ENCODE results near the gene MAPK8IP3.

The MAPK8IP3 gene

GRCh38 chr16:1781758-1782407, 75.9 kb downstream of the MAPK8IP3 start:
- peaks cover 3% of the 10 kb centered on the region for H3K27me3 Mint-ChIP-seq
- peak; percentile 39 for DNase-seq
- peak overlapping the region; percentile 73 for H3K27ac Mint-ChIP-seq
- H3K36me3 Mint-ChIP-seq (ENCODE audit: low read depth): no peaks in the 10 kb centered on the region
- no peak for ATAC-seq
- H3K9me3 Mint-ChIP-seq: no peaks in the 10 kb centered on the region
- peak overlapping the region; percentile 94 for H3K4me3 Mint-ChIP-seq
- H3K4me1 Mint-ChIP-seq: peaks cover 28% of the 10 kb centered on the region

- ATAC-seq (peak; percentile 94), DNase-seq (peak; percentile 98)
- Mint-ChIP-seq H3K4me1 (peaks cover 28% of the 10 kb centered on the region), H3K9me3 (no peaks in the 10 kb centered on the region), H3K36me3 (ENCODE audit: low read depth) (no peaks in the 10 kb centered on the region), H3K4me3 (peak within 1 kb of the TSS; percentile 94), H3K27ac (peak within 1 kb of the TSS; percentile 87), H3K27me3 (peaks cover 3% of the 10 kb centered on the region)
These were observed 76.6 kb downstream of the MAPK8IP3 start, which contains the start of the genes NUBP2 and SPSB3 for GRCh38 chr16:1782408-1783264. TSS of gene NUBP2 (plus strand) at chr16:1782960. CDS start at chr16:1783021, 61 bp downstream. TSS of gene SPSB3 (minus strand) at chr16:1782571. CDS start at chr16:1781483, 1,088 bp downstream.

GRCh38 chr16:1784977-1785845, 79.2 kb downstream of the MAPK8IP3 start:
- Mint-ChIP-seq H3K27me3 (peaks cover 3% of the 10 kb centered on the region), H3K9me3 (no peaks in the 10 kb centered on the region), H3K36me3 (ENCODE audit: low read depth) (peaks cover 3% of the 10 kb centered on the region), H3K4me3 (peak overlapping the region; percentile 36), H3K4me1 (peaks cover 28% of the 10 kb centered on the region), H3K27ac (no peak overlapping the region)
- DNase-seq: no peak
- no peak for ATAC-seq

- ATAC-seq (no peak), DNase-seq (no peak)
- Mint-ChIP-seq H3K4me3 (no peak overlapping the region), H3K4me1 (peaks cover 28% of the 10 kb centered on the region), H3K27ac (no peak overlapping the region), H3K36me3 (ENCODE audit: low read depth) (peaks cover 4% of the 10 kb centered on the region), H3K9me3 (no peaks in the 10 kb centered on the region), H3K27me3 (peaks cover 3% of the 10 kb centered on the region)
These were observed 79.8 kb downstream of the MAPK8IP3 start for GRCh38 chr16:1785846-1786170.

GRCh38 chr16:1786242-1787055, 80.5 kb downstream of the MAPK8IP3 start:
- Mint-ChIP-seq H3K4me3 (no peak overlapping the region), H3K4me1 (peaks cover 22% of the 10 kb centered on the region), H3K9me3 (no peaks in the 10 kb centered on the region), H3K27me3 (peaks cover 3% of the 10 kb centered on the region), H3K27ac (no peak overlapping the region), H3K36me3 (ENCODE audit: low read depth) (peaks cover 4% of the 10 kb centered on the region)
- DNase-seq (no peak), ATAC-seq (no peak)

GRCh38 chr16:1787056-1787321, 81.0 kb downstream of the MAPK8IP3 start:
- H3K4me3 Mint-ChIP-seq: no peak overlapping the region
- H3K27me3 Mint-ChIP-seq: peaks cover 3% of the 10 kb centered on the region
- H3K27ac Mint-ChIP-seq: no peak overlapping the region
- H3K36me3 Mint-ChIP-seq (ENCODE audit: low read depth): peaks cover 4% of the 10 kb centered on the region
- DNase-seq: no peak
- ATAC-seq: no peak
- no peaks in the 10 kb centered on the region for H3K9me3 Mint-ChIP-seq
- H3K4me1 Mint-ChIP-seq: peaks cover 18% of the 10 kb centered on the region

GRCh38 chr16:1787322-1788094, 81.5 kb downstream of the MAPK8IP3 start:
- no peak overlapping the region for H3K4me3 Mint-ChIP-seq
- DNase-seq (no peak), ATAC-seq (no peak)
- no peaks in the 10 kb centered on the region for H3K9me3 Mint-ChIP-seq
- peaks cover 16% of the 10 kb centered on the region for H3K4me1 Mint-ChIP-seq
- H3K27ac Mint-ChIP-seq: no peak overlapping the region
- peaks cover 2% of the 10 kb centered on the region for H3K27me3 Mint-ChIP-seq
- H3K36me3 Mint-ChIP-seq (ENCODE audit: low read depth): peaks cover 4% of the 10 kb centered on the region

GRCh38 chr16:1788095-1788707, 82.2 kb downstream of the MAPK8IP3 start:
- Mint-ChIP-seq H3K36me3 (ENCODE audit: low read depth) (peaks cover 4% of the 10 kb centered on the region), H3K27me3 (no peaks in the 10 kb centered on the region), H3K9me3 (no peaks in the 10 kb centered on the region), H3K4me1 (peaks cover 14% of the 10 kb centered on the region), H3K4me3 (no peak overlapping the region), H3K27ac (no peak overlapping the region)
- no peak for DNase-seq
- no peak for ATAC-seq

GRCh38 chr16:1788708-1789100, 82.7 kb downstream of the MAPK8IP3 start:
- Mint-ChIP-seq H3K27ac (no peak overlapping the region), H3K4me3 (no peak overlapping the region)

GRCh38 chr16:1789643-1790045, 83.6 kb downstream of the MAPK8IP3 start:
- ATAC-seq: no peak
- Mint-ChIP-seq H3K36me3 (ENCODE audit: low read depth) (peaks cover 4% of the 10 kb centered on the region), H3K9me3 (no peaks in the 10 kb centered on the region), H3K4me3 (no peak overlapping the region), H3K27ac (no peak overlapping the region), H3K27me3 (no peaks in the 10 kb centered on the region), H3K4me1 (peaks cover 6% of the 10 kb centered on the region)
- DNase-seq: no peak

More at GRCh38 chr16:1788708-1789100, 82.7 kb downstream of the MAPK8IP3 start:
- DNase-seq (no peak), ATAC-seq (no peak)
- Mint-ChIP-seq H3K27me3 (no peaks in the 10 kb centered on the region), H3K36me3 (ENCODE audit: low read depth) (peaks cover 4% of the 10 kb centered on the region), H3K9me3 (no peaks in the 10 kb centered on the region), H3K4me1 (peaks cover 10% of the 10 kb centered on the region)

GRCh38 chr16:1790261-1790610, 84.2 kb downstream of the MAPK8IP3 start:
- Mint-ChIP-seq H3K4me1 (peaks cover 4% of the 10 kb centered on the region), H3K27ac (no peak overlapping the region), H3K4me3 (no peak overlapping the region), H3K36me3 (ENCODE audit: low read depth) (peaks cover 4% of the 10 kb centered on the region), H3K27me3 (no peaks in the 10 kb centered on the region), H3K9me3 (no peaks in the 10 kb centered on the region)
- ATAC-seq: no peak
- DNase-seq: no peak

GRCh38 chr16:1790611-1791255, 84.7 kb downstream of the MAPK8IP3 start:
- H3K36me3 Mint-ChIP-seq (ENCODE audit: low read depth): peaks cover 4% of the 10 kb centered on the region
- H3K27ac Mint-ChIP-seq: no peak overlapping the region
- H3K27me3 Mint-ChIP-seq: no peaks in the 10 kb centered on the region
- no peaks in the 10 kb centered on the region for H3K4me1 Mint-ChIP-seq
- ATAC-seq: no peak
- no peak overlapping the region for H3K4me3 Mint-ChIP-seq
- no peak for DNase-seq
- H3K9me3 Mint-ChIP-seq: no peaks in the 10 kb centered on the region

Measured in activated naive CD8-positive, alpha-beta T cell treated with anti-CD3 and anti-CD28 coated beads, Interleukin-2, amount 50 U/mL, for 24 hours (primary cell).